HepG2 (cell line): ENCODE results near the gene STIMATE. TPM values are rescaled to one million over a fixed set of nuclear protein-coding genes. Genes with fewer than 3 reads are reported as not detected.

ENCODE experiments used
- ARHGAP35 ChIP-seq: sonication (generic); formaldehyde crosslinking; IDR thresholded peaks from 2 replicates; pipeline ENCODE4 v1.9.0; 2022; ENCODE audit warnings: mild to moderate bottlenecking, inconsistent platforms, moderate library complexity, missing genetic modification reagents, borderline replicate concordance
- ARID2 ChIP-seq: sonication (generic); formaldehyde crosslinking; IDR thresholded peaks from 2 replicates; pipeline ENCODE4 v1.8.1; 2022; ENCODE audit warnings: mild to moderate bottlenecking, missing genetic modification reagents, borderline replicate concordance
- FOXC1 ChIP-seq: sonication (generic); formaldehyde crosslinking; IDR thresholded peaks from 2 replicates; pipeline ENCODE4 v1.8.0; 2022; ENCODE audit warnings: mild to moderate bottlenecking, missing genetic modification reagents, borderline replicate concordance
- HDAC2 ChIP-seq: sonication (generic); formaldehyde crosslinking; IDR thresholded peaks from 2 replicates; pipeline ENCODE4 v1.4.0; 2020; ENCODE audit warnings: missing genetic modification reagents
- HMGXB4 ChIP-seq, 2 experiments: sonication (generic) in 1 of 2; formaldehyde crosslinking in 1 of 2; IDR thresholded peaks; 2 replicates each; pipeline versions ENCODE4 v1.4.0 to v1.6.1; 2018 to 2020; ENCODE audit warnings: missing genetic modification reagents in 2 of 2, borderline replicate concordance in 1 of 2, low read depth in 1 of 2, mild to moderate bottlenecking in 1 of 2, missing biosample characterization in 1 of 2
- ISL2 ChIP-seq: sonication (generic); formaldehyde crosslinking; IDR thresholded peaks from 2 replicates; pipeline ENCODE4 v1.5.0; 2020; ENCODE audit warnings: missing genetic modification reagents
- JUND ChIP-seq: sonication (generic); formaldehyde crosslinking; IDR thresholded peaks from 2 replicates; pipeline ENCODE4 v1.8.0; 2022; ENCODE audit warnings: mild to moderate bottlenecking, missing genetic modification reagents
- KDM1A ChIP-seq: IDR thresholded peaks from 2 replicates; pipeline ENCODE4 v1.6.1; 2016; ENCODE audit warnings: missing compliant biosample characterization
- KDM2A ChIP-seq: sonication (generic); formaldehyde crosslinking; IDR thresholded peaks from 2 replicates; pipeline ENCODE4 v1.4.0; 2020; ENCODE audit warnings: low read depth, missing genetic modification reagents, borderline replicate concordance
- KLF11 ChIP-seq: IDR thresholded peaks from 2 replicates; pipeline ENCODE4 v1.6.1; 2016; ENCODE audit warnings: missing compliant biosample characterization
- RXRB ChIP-seq: IDR thresholded peaks from 2 replicates; pipeline ENCODE4 v1.6.1; 2016; ENCODE audit warnings: borderline replicate concordance, missing genetic modification reagents, missing compliant biosample characterization
- ZKSCAN8 ChIP-seq: IDR thresholded peaks from 2 replicates; pipeline ENCODE4 v1.6.1; 2016; ENCODE audit warnings: borderline replicate concordance, missing genetic modification reagents, missing compliant biosample characterization
- ZNF281 ChIP-seq: sonication (generic); formaldehyde crosslinking; IDR thresholded peaks from 2 replicates; pipeline ENCODE4 v1.4.0; 2020; ENCODE audit warnings: missing genetic modification reagents, borderline replicate concordance
- ZNF615 ChIP-seq: sonication (generic); formaldehyde crosslinking; IDR thresholded peaks from 2 replicates; pipeline ENCODE4 v1.5.0; 2020; ENCODE audit warnings: mild to moderate bottlenecking, missing genetic modification reagents, borderline replicate concordance
- ZNF646 ChIP-seq: sonication (generic); formaldehyde crosslinking; IDR thresholded peaks from 2 replicates; pipeline ENCODE4 v1.9.0; 2021; ENCODE audit warnings: mild to moderate bottlenecking, missing genetic modification reagents
- ZNF670 ChIP-seq: sonication (generic); formaldehyde crosslinking; IDR thresholded peaks from 2 replicates; pipeline ENCODE4 v1.8.0; 2022; ENCODE audit warnings: mild to moderate bottlenecking, missing genetic modification reagents, borderline replicate concordance
- ZNF75D ChIP-seq: sonication (generic); formaldehyde crosslinking; IDR thresholded peaks from 2 replicates; pipeline ENCODE4 v1.8.1; 2023; ENCODE audit warnings: missing genetic modification reagents, mild to moderate bottlenecking, borderline replicate concordance
- ZNF781 ChIP-seq: sonication (generic); formaldehyde crosslinking; IDR thresholded peaks from 2 replicates; pipeline ENCODE4 v1.5.1; 2020; ENCODE audit warnings: borderline replicate concordance, mild to moderate bottlenecking, missing genetic modification reagents; ENCODE audit errors: not compliant biosample characterization
- polyA plus RNA-seq, 8 experiments: library from polyadenylated mRNA; depleted of rRNA in 3 of 8; stranded (reverse) in 7 of 8; unstranded in 1 of 8; fragments of >200 nt; fragmentation: Illumina TruSeq in 4 of 8; extraction: Trizol in 4 of 8; gene quantifications; 2 replicates each; pipeline versions ENCODE4 v1.2.1 to v1.2.3, GENCODE V29; 2011 to 2016; ENCODE audit warnings: low read depth in 4 of 8, missing spikeins in 1 of 8, mixed read lengths in 1 of 8; ENCODE audit not compliant: insufficient read depth in 1 of 8
- total RNA-seq, 5 experiments: library from RNA; depleted of rRNA; stranded (reverse); fragments of >200 nt; fragmentation: Illumina TruSeq; extraction: Trizol; gene quantifications; 2 replicates each; pipeline ENCODE4 v1.2.3, GENCODE V29; 2016; ENCODE audit warnings: low read depth in 1 of 5

STIMATE gene
- total and polyA plus RNA-seq, 2 of the 13 experiments (the other 11 are each of a cell fraction or from before 2014, with no cell fraction given), result 5.7 to 11.7 TPM

GRCh38 chr3:52795298-52795900, 101.9 kb downstream of the STIMATE start (continued):
- TF ChIP-seq ZNF670 (CRISPR knock-in tag) (no peak; the same call in 1 of the 2 replicates), ZNF781 (CRISPR knock-in tag) (no peak), HMGXB4 (CRISPR knock-in tag; IDR thresholded peaks at IDR 0.05; ENCODE audit: borderline replicate concordance in 1 of 2, low read depth in 1 of 2) (peak in 1 of 2 experiments; percentile 55; a peak in 1 of 4 replicates), ISL2 (CRISPR knock-in tag) (peak; percentile 60; the same call in 1 of the 2 replicates), KDM1A (no peak), KDM2A (CRISPR knock-in tag) (peak; percentile 42; the same call in 1 of the 2 replicates), ZNF281 (CRISPR knock-in tag) (peak; percentile 92), JUND (CRISPR knock-in tag) (no peak), KLF11 (CRISPR knock-in tag) (no peak), HDAC2 (CRISPR knock-in tag) (peak; percentile 86), ZNF75D (CRISPR knock-in tag) (no peak), ARHGAP35 (CRISPR knock-in tag) (no peak), ARID2 (no peak), ZNF615 (CRISPR knock-in tag) (no peak), ZKSCAN8 (peak; percentile 60; the same call in 1 of the 2 replicates), RXRB (peak; percentile 95), ZNF646 (CRISPR knock-in tag) (no peak), FOXC1 (CRISPR knock-in tag) (no peak)
